SU-DHL-6 (cell line): ENCODE results near the gene PTPN13.

Experiments used
- EZH2phosphoT487 ChIP-seq: fragments of 200-600 bp; sonication (generic), shearing (Covaris generic); conservative IDR thresholded peaks from 2 replicates; pipeline ENCODE4 v1.6.1; 2018; ENCODE audit warnings: mild to moderate bottlenecking, antibody characterized with exemption, low read length, moderate library complexity, mixed read lengths
- TF ChIP-seq, protein P1 (sequence below): fragments of 200-600 bp; sonication (generic); IDR thresholded peaks from one replicate; pipeline ENCODE4 v1.5.1; 2017; ENCODE audit warnings: antibody characterized with exemption, mild to moderate bottlenecking, low read length, moderate library complexity; ENCODE audit not compliant: insufficient read depth, poor library complexity, severe bottlenecking

DNA sequence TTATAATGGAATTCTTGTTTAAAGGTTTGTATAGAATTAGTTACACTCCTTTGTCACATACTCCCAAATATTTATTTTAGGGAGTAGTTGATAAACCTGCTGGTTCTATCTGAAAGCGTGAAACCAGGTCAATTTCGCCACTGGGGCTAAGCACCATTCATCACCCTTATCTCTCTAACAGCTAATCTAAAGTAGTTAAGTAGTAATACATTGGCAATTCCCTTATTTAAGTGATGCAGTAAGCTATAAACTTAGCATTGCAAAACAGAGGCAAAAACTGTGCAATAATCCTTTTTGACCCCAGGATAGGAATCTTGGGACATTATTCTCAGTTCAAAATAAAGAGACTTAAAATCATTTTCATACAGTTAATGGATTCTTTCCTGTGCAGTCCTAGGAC, 33.7 kb upstream of the PTPN13 start:
- TF ChIP-seq, protein P1, sequence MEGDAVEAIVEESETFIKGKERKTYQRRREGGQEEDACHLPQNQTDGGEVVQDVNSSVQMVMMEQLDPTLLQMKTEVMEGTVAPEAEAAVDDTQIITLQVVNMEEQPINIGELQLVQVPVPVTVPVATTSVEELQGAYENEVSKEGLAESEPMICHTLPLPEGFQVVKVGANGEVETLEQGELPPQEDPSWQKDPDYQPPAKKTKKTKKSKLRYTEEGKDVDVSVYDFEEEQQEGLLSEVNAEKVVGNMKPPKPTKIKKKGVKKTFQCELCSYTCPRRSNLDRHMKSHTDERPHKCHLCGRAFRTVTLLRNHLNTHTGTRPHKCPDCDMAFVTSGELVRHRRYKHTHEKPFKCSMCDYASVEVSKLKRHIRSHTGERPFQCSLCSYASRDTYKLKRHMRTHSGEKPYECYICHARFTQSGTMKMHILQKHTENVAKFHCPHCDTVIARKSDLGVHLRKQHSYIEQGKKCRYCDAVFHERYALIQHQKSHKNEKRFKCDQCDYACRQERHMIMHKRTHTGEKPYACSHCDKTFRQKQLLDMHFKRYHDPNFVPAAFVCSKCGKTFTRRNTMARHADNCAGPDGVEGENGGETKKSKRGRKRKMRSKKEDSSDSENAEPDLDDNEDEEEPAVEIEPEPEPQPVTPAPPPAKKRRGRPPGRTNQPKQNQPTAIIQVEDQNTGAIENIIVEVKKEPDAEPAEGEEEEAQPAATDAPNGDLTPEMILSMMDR = no peak
- TF ChIP-seq EZH2phosphoT487 = no peak
